Erythroblast (primary cell): ENCODE results near the gene MARK1.

ENCODE experiments used
- DNase-seq, 2 experiments: peaks; one replicate each; lab custom pipeline; 2025; lab: John Stamatoyannopoulos, UW
- GATA1 ChIP-seq: IDR thresholded peaks from 2 replicates; pipeline ENCODE4 v1.6.1; 2011; ENCODE audit warnings: low read depth, mild to moderate bottlenecking, control low read depth, low read length, moderate library complexity
- POLR2A ChIP-seq: IDR thresholded peaks from 2 replicates; pipeline ENCODE4 v1.6.1; 2011; ENCODE audit warnings: mild to moderate bottlenecking, low read length

Gene MARK1

GRCh38 chr1:220711056-220711809 is 183.3 kb downstream of the MARK1 start:
- no peak for TF ChIP-seq POLR2A
- no peak for TF ChIP-seq GATA1
- DNase-seq = no peak
